NCI-H226 (cell line): ENCODE data around the gene ARHGEF10L.
A peak's percentile ranks its signal among the peaks of the same experiment; 100 is the strongest.

ENCODE experiments used
- DNase-seq: peaks from one replicate; pipeline ENCODE4 v3.0.0-alpha.2; 2015

Gene ARHGEF10L

DNA sequence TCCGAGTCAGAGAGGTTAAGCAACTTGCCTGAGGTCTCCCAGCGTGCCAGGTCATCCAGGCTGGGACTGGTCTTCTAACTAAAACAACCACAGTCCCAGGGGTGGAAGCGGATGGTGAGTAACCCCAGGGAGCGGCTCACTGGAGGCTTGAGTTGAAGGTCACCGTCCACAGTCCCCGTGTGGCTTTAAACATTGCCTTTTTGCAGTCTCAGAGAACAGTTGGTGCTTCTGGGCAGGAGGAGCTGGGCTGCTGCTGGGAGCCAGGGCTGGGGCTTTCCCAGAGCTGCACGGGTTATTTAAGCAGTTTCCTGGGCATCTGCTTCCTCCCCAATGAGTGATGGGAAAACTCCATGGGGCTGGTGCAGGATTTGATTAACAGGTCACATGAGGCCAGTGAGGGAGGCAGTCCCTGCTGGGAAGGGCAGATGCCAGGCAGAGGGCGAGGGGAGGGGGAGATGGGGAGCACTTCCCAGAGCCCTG, 12.3 kb downstream of the ARHGEF10L start:
- DNase-seq = peak; percentile 75

DNA sequence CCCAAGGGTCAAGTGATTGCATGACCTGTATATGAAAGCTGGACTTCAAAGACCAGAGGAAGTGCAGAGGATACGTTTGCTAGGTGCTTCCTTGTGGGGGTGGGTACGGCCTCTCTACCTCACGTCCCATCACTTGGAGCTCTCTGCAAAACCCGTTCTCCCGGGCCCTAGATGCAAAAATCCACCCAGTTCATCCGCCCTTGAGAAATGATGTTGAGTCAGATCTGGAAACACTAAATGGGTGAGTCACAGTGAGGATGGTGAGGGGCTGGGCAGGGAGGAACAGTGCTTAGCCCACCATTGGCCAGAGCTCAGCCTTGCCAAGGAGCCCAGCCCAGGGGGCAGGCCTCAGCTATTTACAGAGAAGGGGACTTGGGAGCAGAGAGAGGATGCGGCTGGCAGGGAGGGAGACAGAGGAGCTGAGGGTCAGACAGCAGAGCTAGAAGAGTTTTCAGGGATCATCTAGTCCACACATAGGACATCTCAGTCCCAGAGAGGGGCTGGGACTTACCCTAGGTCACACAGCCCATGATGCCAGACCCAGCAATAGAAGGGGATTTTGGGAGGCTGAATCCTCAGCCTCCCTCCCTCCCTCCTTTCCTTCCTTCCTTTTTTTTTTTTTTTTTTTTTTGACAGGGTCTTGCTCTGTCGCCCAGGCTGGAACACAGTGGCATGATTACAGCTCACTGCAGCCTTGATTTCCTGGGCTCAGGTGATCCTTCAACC, 14.6 kb downstream of the ARHGEF10L start:
- DNase-seq = peak; percentile 86

GRCh38 chr1:17554954-17555353, 15.5 kb downstream of the ARHGEF10L start:
- no peak for DNase-seq

- no peak for DNase-seq
Measured at GRCh38 chr1:17557986-17558385, 18.5 kb downstream of the ARHGEF10L start.

- no peak for DNase-seq
Measured at GRCh38 chr1:17558541-17558940, 19.0 kb downstream of the ARHGEF10L start.

GRCh38 chr1:17558954-17559614, 19.6 kb downstream of the ARHGEF10L start:
- no peak for DNase-seq

DNA sequence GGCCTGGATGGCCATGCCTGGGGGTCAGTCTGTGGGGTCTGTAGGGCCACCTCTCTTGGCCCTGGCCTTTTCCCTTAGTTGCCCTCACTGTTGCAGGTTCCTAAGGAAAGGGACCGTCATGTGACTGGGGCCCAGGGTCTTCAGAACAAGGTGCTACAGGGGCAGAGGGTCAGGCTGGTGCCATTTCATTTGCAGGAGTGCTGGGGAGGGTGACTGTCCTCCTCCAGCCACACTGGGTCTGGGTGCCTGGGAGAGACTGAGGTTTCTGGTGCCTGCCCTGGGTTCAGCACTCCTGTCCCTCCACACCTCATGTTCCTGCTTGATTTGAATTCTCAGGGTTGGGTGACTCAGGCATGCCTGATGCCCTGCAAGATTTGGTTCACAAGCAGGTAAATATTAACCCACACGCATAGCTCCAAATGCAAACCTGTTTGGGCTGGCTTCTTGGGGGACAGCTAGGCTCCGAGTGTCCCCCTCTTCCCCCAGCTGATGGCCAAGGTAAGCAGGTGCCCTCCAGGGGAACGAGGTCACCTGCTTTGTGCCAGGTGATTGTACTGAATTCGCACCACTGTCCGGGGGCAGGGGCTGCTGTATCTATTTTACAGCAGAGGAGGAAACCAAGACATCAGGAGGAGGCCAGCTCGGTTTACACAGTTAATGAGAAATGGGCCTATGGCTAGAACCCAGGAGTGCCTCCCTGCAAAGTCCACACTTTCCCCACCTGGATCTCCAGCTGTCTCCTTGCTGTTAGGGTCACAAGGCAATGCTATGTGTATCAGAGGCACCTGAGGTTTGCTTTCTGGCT, 20.3 kb downstream of the ARHGEF10L start:
- no peak for DNase-seq

DNA sequence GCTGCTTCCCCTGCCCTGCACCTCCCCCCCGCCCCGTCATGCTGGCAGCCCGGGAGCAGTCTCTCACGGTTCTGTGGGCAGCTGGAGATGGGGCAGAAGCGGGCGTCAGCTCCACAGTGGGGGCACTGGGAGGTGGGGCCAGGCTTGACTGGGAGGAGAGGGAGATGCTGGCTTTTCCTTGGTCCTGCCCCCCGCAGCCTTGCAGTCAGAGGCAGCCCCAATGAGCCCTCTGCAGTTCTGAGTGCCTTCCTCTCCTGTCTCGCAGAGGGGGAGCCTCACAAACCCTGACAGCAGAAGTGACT, 21.7 kb downstream of the ARHGEF10L start:
- DNase-seq = no peak

GRCh38 chr1:17561561-17561985, 22.1 kb downstream of the ARHGEF10L start:
- DNase-seq = no peak

- DNase-seq = no peak
Measured at GRCh38 chr1:17562375-17562774, 22.9 kb downstream of the ARHGEF10L start.

DNA sequence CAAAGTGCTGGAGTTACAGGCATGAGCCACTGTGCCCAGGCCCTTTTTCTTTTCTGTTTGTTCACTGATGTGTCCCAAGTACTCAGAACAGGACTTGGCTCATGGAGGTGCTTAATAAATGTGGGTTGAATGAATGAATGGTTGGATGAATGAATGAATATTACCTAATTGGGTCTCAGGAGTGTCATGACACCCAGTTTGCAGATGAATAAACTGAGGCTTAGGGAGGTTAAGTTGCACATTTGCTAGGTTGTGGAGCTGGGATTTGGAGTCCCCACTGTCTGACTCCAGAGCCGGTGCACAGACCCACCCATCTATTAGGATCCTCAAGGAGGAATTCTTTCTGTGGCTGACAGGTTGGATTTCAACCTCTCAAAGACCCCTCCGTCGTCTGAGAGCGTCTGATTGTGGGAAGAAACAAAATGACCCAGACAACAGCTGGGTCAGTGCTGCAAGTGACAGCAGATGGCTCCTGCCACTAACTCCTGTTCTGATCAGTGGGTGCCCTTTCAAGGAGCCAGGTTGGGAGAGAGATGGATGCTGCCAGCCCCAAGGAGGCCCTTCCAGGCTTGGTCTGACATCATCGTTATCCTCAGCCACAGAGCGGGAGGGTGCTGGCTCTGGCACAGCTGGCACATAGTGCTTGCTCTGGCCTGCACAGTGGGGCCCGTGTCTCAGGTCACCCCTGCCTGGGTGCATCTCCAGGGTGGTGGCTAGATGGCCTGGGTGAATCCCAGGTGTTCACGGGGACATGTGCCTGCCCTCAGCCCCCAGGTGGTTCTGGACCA, 24.2 kb downstream of the ARHGEF10L start:
- DNase-seq = no peak

GRCh38 chr1:17564458-17565393, 25.2 kb downstream of the ARHGEF10L start:
- DNase-seq = no peak

GRCh38 chr1:17565461-17566252, 26.2 kb downstream of the ARHGEF10L start:
- DNase-seq = no peak

- DNase-seq = no peak
Measured at GRCh38 chr1:17566417-17566816, 26.9 kb downstream of the ARHGEF10L start.

DNA sequence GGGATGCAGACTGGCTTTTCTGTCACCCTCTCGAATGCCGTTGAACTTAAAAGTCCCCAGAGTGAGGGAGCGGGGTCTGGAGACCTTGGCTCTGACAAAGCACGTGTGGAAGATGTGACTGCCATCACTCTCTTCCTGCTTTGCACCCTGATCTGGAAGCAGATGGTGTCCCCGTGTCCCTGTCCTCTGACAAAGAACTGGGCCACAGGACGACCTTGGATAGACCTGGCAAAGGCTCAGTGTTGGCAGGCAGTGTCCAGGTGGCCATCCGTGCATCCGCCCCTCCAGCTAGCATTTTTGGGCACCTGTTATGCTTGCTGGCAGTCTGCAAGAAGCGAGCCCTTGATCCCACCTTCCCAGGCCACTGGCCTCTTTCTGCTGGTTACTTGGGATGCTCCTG, 27.4 kb downstream of the ARHGEF10L start:
- no peak for DNase-seq

GRCh38 chr1:17567582-17567981, 28.1 kb downstream of the ARHGEF10L start:
- DNase-seq = no peak

- DNase-seq = no peak
Measured at GRCh38 chr1:17568014-17568900, 28.8 kb downstream of the ARHGEF10L start.

GRCh38 chr1:17569200-17570139, 30.0 kb downstream of the ARHGEF10L start:
- DNase-seq = no peak

- DNase-seq = no peak
Measured at GRCh38 chr1:17570228-17570627, 30.7 kb downstream of the ARHGEF10L start.
